SH-SY5Y (cell line): ENCODE results near the gene RPL29.

Experiments
- GATA2 ChIP-seq: IDR thresholded peaks from 2 replicates; pipeline ENCODE4 v1.6.1; 2011; ENCODE audit warnings: mild to moderate bottlenecking, low read depth, low read length
- GATA3 ChIP-seq: IDR thresholded peaks from 2 replicates; pipeline ENCODE4 v1.6.1; 2011; ENCODE audit warnings: low read depth, mild to moderate bottlenecking, low read length, moderate library complexity

DNA sequence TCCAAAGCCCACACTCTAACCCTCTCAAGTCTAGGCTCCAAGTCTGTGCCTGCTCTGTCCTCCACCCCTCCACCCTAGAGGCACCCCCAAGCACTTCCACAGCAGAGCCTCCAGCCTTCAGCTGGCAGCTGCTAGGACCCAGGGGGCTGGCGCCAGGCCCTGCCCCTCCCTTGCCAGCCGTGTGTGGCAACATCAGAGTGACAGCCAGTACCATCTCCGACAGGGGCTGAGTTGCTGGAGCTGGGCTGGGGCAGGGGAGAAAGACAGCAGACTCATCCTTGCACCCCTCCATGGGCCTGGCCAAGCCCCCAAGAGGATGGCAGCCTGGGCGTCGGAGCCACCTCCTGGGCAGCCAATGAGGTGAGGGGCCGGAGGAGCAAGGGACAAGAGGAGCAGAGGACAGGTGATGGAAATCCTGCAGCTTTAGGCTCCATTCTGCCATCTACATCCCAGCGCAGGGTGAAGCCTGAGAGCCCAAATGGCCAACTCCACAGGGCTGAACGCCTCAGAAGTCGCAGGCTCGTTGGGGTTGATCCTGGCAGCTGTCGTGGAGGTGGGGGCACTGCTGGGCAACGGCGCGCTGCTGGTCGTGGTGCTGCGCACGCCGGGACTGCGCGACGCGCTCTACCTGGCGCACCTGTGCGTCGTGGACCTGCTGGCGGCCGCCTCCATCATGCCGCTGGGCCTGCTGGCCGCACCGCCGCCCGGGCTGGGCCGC is 40.4 kb downstream of the RPL29 start, which contains the start of gene GPR62:
- TF ChIP-seq GATA2 (no peak), GATA3 (no peak)
